ENCODE results near the gene UBE2E2. TPM values are rescaled to one million over a fixed set of nuclear protein-coding genes. Genes with fewer than 3 reads are reported as not detected.

The UBE2E2 gene
- total RNA-seq, 1 donor from 2014 or later, result 55.8 TPM

- no peak for DNase-seq (ENCODE audit: extremely low spot score, unreplicated experiment)
- Mint-ChIP-seq H3K27me3 (no peaks in the 10 kb centered on the region), H3K4me3 (no peak overlapping the region), H3K27ac (no peak overlapping the region), H3K9me3 (peaks cover 7% of the 10 kb centered on the region), H3K4me1 (ENCODE audit: unreplicated experiment) (peaks cover 18% of the 10 kb centered on the region), H3K36me3 (no peaks in the 10 kb centered on the region)
- no peak for TF ChIP-seq CTCF (conservative IDR thresholded peaks at IDR 0.05)
Observed at GRCh38 chr3:23232016-23232415, 28.9 kb downstream of the UBE2E2 start.

GRCh38 chr3:23232854-23233253, 29.7 kb downstream of the UBE2E2 start:
- Mint-ChIP-seq H3K4me3 (no peak overlapping the region), H3K4me1 (ENCODE audit: unreplicated experiment) (peaks cover 18% of the 10 kb centered on the region), H3K36me3 (no peaks in the 10 kb centered on the region), H3K27ac (no peak overlapping the region), H3K27me3 (no peaks in the 10 kb centered on the region), H3K9me3 (peaks cover 7% of the 10 kb centered on the region)
- DNase-seq (ENCODE audit: extremely low spot score, unreplicated experiment), result no peak
- TF ChIP-seq CTCF (conservative IDR thresholded peaks at IDR 0.05), result no peak

GRCh38 chr3:23235264-23235663, 32.1 kb downstream of the UBE2E2 start:
- Mint-ChIP-seq H3K4me1 (ENCODE audit: unreplicated experiment) (peaks cover 23% of the 10 kb centered on the region), H3K4me3 (no peak overlapping the region), H3K9me3 (peaks cover 7% of the 10 kb centered on the region), H3K27me3 (no peaks in the 10 kb centered on the region), H3K36me3 (no peaks in the 10 kb centered on the region), H3K27ac (no peak overlapping the region)
- DNase-seq (ENCODE audit: extremely low spot score, unreplicated experiment), result no peak
- TF ChIP-seq CTCF (conservative IDR thresholded peaks at IDR 0.05), result no peak

- no peak overlapping the region for H3K27ac Mint-ChIP-seq
- no peak for TF ChIP-seq CTCF (conservative IDR thresholded peaks at IDR 0.05)
Observed at GRCh38 chr3:23236890-23237289, 33.8 kb downstream of the UBE2E2 start.

GRCh38 chr3:23238156-23238555, 35.0 kb downstream of the UBE2E2 start:
- Mint-ChIP-seq H3K4me1 (ENCODE audit: unreplicated experiment) (peaks cover 24% of the 10 kb centered on the region), H3K27ac (no peak overlapping the region), H3K4me3 (no peak overlapping the region), H3K36me3 (no peaks in the 10 kb centered on the region), H3K9me3 (peaks cover 7% of the 10 kb centered on the region), H3K27me3 (no peaks in the 10 kb centered on the region)
- TF ChIP-seq CTCF (conservative IDR thresholded peaks at IDR 0.05), result no peak
- DNase-seq (ENCODE audit: extremely low spot score, unreplicated experiment), result no peak

More at GRCh38 chr3:23236890-23237289, 33.8 kb downstream of the UBE2E2 start:
- no peaks in the 10 kb centered on the region for H3K27me3 Mint-ChIP-seq
- peaks cover 7% of the 10 kb centered on the region for H3K9me3 Mint-ChIP-seq
- H3K4me3 Mint-ChIP-seq, result no peak overlapping the region
- no peak for DNase-seq (ENCODE audit: extremely low spot score, unreplicated experiment)
- H3K4me1 Mint-ChIP-seq (ENCODE audit: unreplicated experiment), result peaks cover 27% of the 10 kb centered on the region
- no peaks in the 10 kb centered on the region for H3K36me3 Mint-ChIP-seq

- Mint-ChIP-seq H3K4me3 (no peak overlapping the region), H3K27me3 (no peaks in the 10 kb centered on the region), H3K4me1 (ENCODE audit: unreplicated experiment) (peaks cover 26% of the 10 kb centered on the region), H3K9me3 (peaks cover 7% of the 10 kb centered on the region), H3K27ac (no peak overlapping the region), H3K36me3 (no peaks in the 10 kb centered on the region)
- DNase-seq (ENCODE audit: extremely low spot score, unreplicated experiment), result no peak
- TF ChIP-seq CTCF (conservative IDR thresholded peaks at IDR 0.05), result no peak
Observed at GRCh38 chr3:23238578-23238977, 35.5 kb downstream of the UBE2E2 start.
